Mesenchymal stem cell (in vitro differentiated cells and primary cell): Measurements from ENCODE around the gene CAPN2.
"Not testable (repeated sequence)": the region's sequence is repeated elsewhere in the genome, so short reads cannot be mapped to it uniquely, and the experiment has no call there.

Experiments
- DNase-seq: peaks from one replicate; pipeline ENCODE4 v3.0.0-alpha.2; 2013
- H2AFZ ChIP-seq: one replicate; pipeline ENCODE4 v1.6.1; 2013; ENCODE audit warnings: low read depth, mild to moderate bottlenecking, control low read depth, inconsistent platforms, low read length, moderate library complexity
- H2AK5ac ChIP-seq: 2 replicates; pipeline ENCODE4 v1.6.1; 2013; ENCODE audit warnings: low read length, moderate library complexity, mild to moderate bottlenecking, inconsistent platforms; ENCODE audit not compliant: severe bottlenecking
- H2BK120ac ChIP-seq: one replicate; pipeline ENCODE4 v1.6.1; 2013; ENCODE audit warnings: low read depth, mild to moderate bottlenecking, inconsistent platforms, low read length, moderate library complexity
- H2BK12ac ChIP-seq, 2 experiments: one replicate each; pipeline ENCODE4 v1.6.1; 2013; ENCODE audit warnings: inconsistent platforms in 2 of 2, low read length in 2 of 2, mild to moderate bottlenecking in 2 of 2, moderate library complexity in 2 of 2, control low read depth in 1 of 2
- H2BK15ac ChIP-seq: one replicate; pipeline ENCODE4 v1.6.1; 2013; ENCODE audit warnings: mild to moderate bottlenecking, low read depth, inconsistent platforms; ENCODE audit not compliant: poor library complexity, severe bottlenecking
- H2BK5ac ChIP-seq: 2 replicates; pipeline ENCODE4 v1.6.1; 2013; ENCODE audit warnings: low read depth, mild to moderate bottlenecking, low read length, control low read depth, inconsistent platforms; ENCODE audit not compliant: poor library complexity, severe bottlenecking
- H3K14ac ChIP-seq, 2 experiments: one replicate each; pipeline ENCODE4 v1.6.1; 2013; ENCODE audit warnings: inconsistent platforms in 2 of 2, low read length in 2 of 2, control low read depth in 1 of 2, mild to moderate bottlenecking in 1 of 2, moderate library complexity in 1 of 2
- H3K18ac ChIP-seq, 2 experiments: one replicate each; pipeline ENCODE4 v1.6.1; 2013; ENCODE audit warnings: inconsistent platforms in 2 of 2, low read length in 2 of 2, control low read depth in 1 of 2, low read depth in 1 of 2, mild to moderate bottlenecking in 1 of 2
- H3K23ac ChIP-seq, 2 experiments: one replicate each; pipeline ENCODE4 v1.6.1; 2013; ENCODE audit warnings: inconsistent platforms in 2 of 2, low read length in 2 of 2, mild to moderate bottlenecking in 2 of 2, moderate library complexity in 2 of 2, control low read depth in 1 of 2
- H3K27ac ChIP-seq: 2 replicates; pipeline ENCODE4 v1.5.1; 2013; ENCODE audit warnings: mild to moderate bottlenecking, moderate library complexity, low read length, control low read depth, inconsistent platforms; ENCODE audit not compliant: poor library complexity, severe bottlenecking
- H3K27me3 ChIP-seq, 2 experiments: 2 replicates each; pipeline versions ENCODE4 v1.6.1 to v1.7.0; 2013; ENCODE audit warnings: low read length in 2 of 2, mild to moderate bottlenecking in 2 of 2, moderate library complexity in 2 of 2, control low read depth in 1 of 2, inconsistent platforms in 1 of 2; ENCODE audit not compliant: control insufficient read depth in 1 of 2, insufficient read depth in 1 of 2
- H3K36me3 ChIP-seq, 2 experiments: 2 replicates each; pipeline versions ENCODE4 v1.6.1 to v1.7.0; 2013; ENCODE audit warnings: low read length in 2 of 2, control low read depth in 1 of 2, inconsistent platforms in 1 of 2, low read depth in 1 of 2, mild to moderate bottlenecking in 1 of 2; ENCODE audit not compliant: insufficient read depth in 2 of 2, control insufficient read depth in 1 of 2
- H3K4ac ChIP-seq, 2 experiments: one replicate each; pipeline ENCODE4 v1.6.1; 2013; ENCODE audit warnings: inconsistent platforms in 2 of 2, low read length in 2 of 2, mild to moderate bottlenecking in 2 of 2, moderate library complexity in 2 of 2, control low read depth in 1 of 2, low read depth in 1 of 2
- H3K4me1 ChIP-seq: 2 replicates; pipeline ENCODE4 v1.6.1; 2013; ENCODE audit warnings: low read depth, low read length, control low read depth; ENCODE audit not compliant: control insufficient read depth, insufficient read depth
- H3K4me2 ChIP-seq: 2 replicates; pipeline ENCODE4 v1.6.1; 2013; ENCODE audit warnings: low read length, mild to moderate bottlenecking, inconsistent platforms; ENCODE audit not compliant: poor library complexity, severe bottlenecking
- H3K4me3 ChIP-seq, 2 experiments: 2 replicates each; pipeline versions ENCODE4 v1.5.1 to v1.7.0; 2013; ENCODE audit warnings: low read length in 2 of 2, mild to moderate bottlenecking in 2 of 2, control low read depth in 1 of 2, low read depth in 1 of 2; ENCODE audit not compliant: insufficient read depth in 1 of 2
- H3K79me1 ChIP-seq: replicated peaks from 2 replicates; pipeline ENCODE4 v1.6.1; 2013; ENCODE audit warnings: mild to moderate bottlenecking, control low read depth, low read length, inconsistent platforms; ENCODE audit not compliant: poor library complexity, severe bottlenecking
- H3K9ac ChIP-seq: 2 replicates; pipeline ENCODE4 v1.7.0; 2013; ENCODE audit warnings: mild to moderate bottlenecking, low read length, moderate library complexity
- H3K9me3 ChIP-seq: 2 replicates; pipeline ENCODE4 v1.7.0; 2013; ENCODE audit warnings: mild to moderate bottlenecking, low read length; ENCODE audit not compliant: control insufficient read depth
- H4K8ac ChIP-seq: one replicate; pipeline ENCODE4 v1.6.1; 2013; ENCODE audit warnings: inconsistent platforms, mild to moderate bottlenecking, low read length, moderate library complexity
- H4K91ac ChIP-seq: one replicate; pipeline ENCODE4 v1.6.1; 2013; ENCODE audit warnings: mild to moderate bottlenecking, low read length, inconsistent platforms
- WGBS: methylation state at CpG from one replicate; pipeline ENCODE4 v1.1.7; 2013; ENCODE audit warnings: mixed read lengths; 5-methylcytosine and 5-hydroxymethylcytosine counted together

The CAPN2 gene

GRCh38 chr1:223809905-223810304, 97.6 kb downstream of the CAPN2 start:
- H2BK5ac ChIP-seq, H4K91ac ChIP-seq, H3K27me3 ChIP-seq, H3K4me2 ChIP-seq, H3K23ac ChIP-seq, H3K4ac ChIP-seq, H3K4me3 ChIP-seq, H2AFZ ChIP-seq, H3K4me1 ChIP-seq, DNase-seq, H2BK15ac ChIP-seq, H2AK5ac ChIP-seq, H2BK12ac ChIP-seq, H4K8ac ChIP-seq, H3K14ac ChIP-seq, H3K18ac ChIP-seq, H3K9me3 ChIP-seq, H2BK120ac ChIP-seq: not testable (repeated sequence)
- WGBS: 91% methylated on average over 4 of the region's 4 CpGs
- Histone ChIP-seq H3K9ac (peak overlapping the region; percentile 5), H3K27ac (peak overlapping the region; percentile 74), H3K36me3 (peaks cover 17 to 64% of the 10 kb centered on the region in 2 experiments), H3K79me1 (peaks cover 23% of the 10 kb centered on the region)

DNA sequence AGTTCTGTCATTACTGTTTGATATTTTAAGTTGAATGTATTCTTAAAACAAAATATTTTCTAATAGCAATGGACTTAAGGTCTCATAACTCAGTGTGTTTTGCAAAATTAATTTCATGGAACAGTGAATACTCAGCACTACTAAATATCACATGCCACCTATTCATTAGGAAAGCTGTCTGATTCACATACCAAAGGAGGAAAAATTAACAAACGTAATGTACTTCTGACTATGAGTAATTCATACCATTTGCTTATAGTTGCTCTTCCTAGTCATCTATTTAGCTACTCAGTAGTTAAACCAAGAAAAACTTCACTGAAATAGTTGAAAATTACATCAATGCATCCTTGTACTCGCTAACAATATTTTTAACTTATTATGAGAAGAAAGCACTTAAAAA, 98.2 kb downstream of the CAPN2 start:
- Histone ChIP-seq H3K4me3 (no peak overlapping the region), H2BK5ac (no peak overlapping the region), H3K4me2 (no peak overlapping the region), H2AK5ac (no peak overlapping the region), H3K27ac (peak overlapping the region; percentile 73), H4K91ac (no peak overlapping the region), H2AFZ (no peak overlapping the region), H3K9me3 (peaks cover 6% of the 10 kb centered on the region), H3K14ac (no peak overlapping the region), H4K8ac (no peak overlapping the region), H3K18ac (no peak overlapping the region), H3K23ac (no peak overlapping the region), H3K4ac (no peak overlapping the region), H3K4me1 (peaks cover 5% of the 10 kb centered on the region), H3K36me3 (peaks cover 17 to 57% of the 10 kb centered on the region in 2 experiments), H3K27me3 (no peaks in the 10 kb centered on the region), H2BK120ac (no peak overlapping the region), H2BK12ac (no peak overlapping the region), H3K9ac (peak overlapping the region; percentile 5), H3K79me1 (peaks cover 17% of the 10 kb centered on the region), H2BK15ac (no peak overlapping the region)
- DNase-seq: no peak
- WGBS: 20% methylated on average over 1 of the region's 2 CpGs

- Histone ChIP-seq H3K4ac (no peak overlapping the region), H3K4me1 (peaks cover 5% of the 10 kb centered on the region), H2BK5ac (no peak overlapping the region), H3K9ac (peak overlapping the region; percentile 5), H3K79me1 (peaks cover 12% of the 10 kb centered on the region), H2BK15ac (no peak overlapping the region), H4K91ac (no peak overlapping the region), H4K8ac (no peak overlapping the region), H3K14ac (no peak overlapping the region), H2AK5ac (no peak overlapping the region), H2AFZ (no peak overlapping the region), H3K18ac (no peak overlapping the region), H2BK120ac (no peak overlapping the region), H3K27ac (no peak overlapping the region), H2BK12ac (no peak overlapping the region), H3K9me3 (peaks cover 6% of the 10 kb centered on the region), H3K23ac (no peak overlapping the region), H3K4me3 (no peak overlapping the region), H3K36me3 (peaks cover 14 to 46% of the 10 kb centered on the region in 2 experiments), H3K4me2 (no peak overlapping the region), H3K27me3 (no peaks in the 10 kb centered on the region)
- 75% methylated on average over 3 of the region's 3 CpGs for WGBS
- DNase-seq: peak; percentile 64
These were observed 99.3 kb downstream of the CAPN2 start for GRCh38 chr1:223811634-223812101.

DNA sequence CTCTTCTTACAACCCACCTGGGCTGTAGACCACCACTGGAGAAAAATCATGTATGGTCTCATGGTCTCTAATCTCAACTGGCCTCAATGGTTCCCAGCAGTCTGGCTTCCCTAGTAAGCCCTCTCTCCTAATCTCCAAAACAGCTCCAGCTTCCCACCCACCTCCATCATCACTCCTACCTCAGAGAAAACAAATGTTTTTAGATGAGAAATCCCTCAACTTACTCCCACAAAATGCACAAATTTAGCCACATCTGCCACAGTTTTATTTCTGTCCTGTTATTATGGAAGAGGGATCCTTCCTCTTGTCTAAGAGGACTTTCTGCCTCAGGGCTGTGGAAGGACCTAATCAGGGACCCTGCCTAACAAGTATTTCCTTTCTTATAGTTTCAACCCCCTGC, 101.3 kb downstream of the CAPN2 start:
- H3K9ac ChIP-seq: no peak overlapping the region
- no peak for DNase-seq
- no peaks in the 10 kb centered on the region for H3K9me3 ChIP-seq
- no peak overlapping the region for H4K91ac ChIP-seq
- no peak overlapping the region for H3K27ac ChIP-seq
- no peak overlapping the region for H3K23ac ChIP-seq
- H3K27me3 ChIP-seq: no peaks in the 10 kb centered on the region
- H3K18ac ChIP-seq: no peak overlapping the region
- peaks cover 6% of the 10 kb centered on the region for H3K4me1 ChIP-seq
- H3K79me1 ChIP-seq: peaks cover 12% of the 10 kb centered on the region
- no peak overlapping the region for H2BK12ac ChIP-seq
- H4K8ac ChIP-seq: no peak overlapping the region
- no peak overlapping the region for H2AFZ ChIP-seq
- no peak overlapping the region for H2BK120ac ChIP-seq
- no peak overlapping the region for H2AK5ac ChIP-seq
- H3K4me2 ChIP-seq: no peak overlapping the region
- H3K36me3 ChIP-seq: peaks cover 16 to 36% of the 10 kb centered on the region in 2 experiments
- H2BK5ac ChIP-seq: no peak overlapping the region
- no peak overlapping the region for H3K4me3 ChIP-seq
- no peak overlapping the region for H3K14ac ChIP-seq
- no peak overlapping the region for H3K4ac ChIP-seq
- H2BK15ac ChIP-seq: no peak overlapping the region
